Fibroblast of peridontal ligament (primary cell): ENCODE results near the gene ADRB2.
"Not testable (repeated sequence)": the region's sequence is repeated elsewhere in the genome, so short reads cannot be mapped to it uniquely, and the experiment has no call there.

Source experiments
- DNase-seq: peaks from one replicate; pipeline ENCODE4 v3.0.0-alpha.2; 2010; ENCODE audit errors: extremely low read depth

Gene ADRB2

DNA sequence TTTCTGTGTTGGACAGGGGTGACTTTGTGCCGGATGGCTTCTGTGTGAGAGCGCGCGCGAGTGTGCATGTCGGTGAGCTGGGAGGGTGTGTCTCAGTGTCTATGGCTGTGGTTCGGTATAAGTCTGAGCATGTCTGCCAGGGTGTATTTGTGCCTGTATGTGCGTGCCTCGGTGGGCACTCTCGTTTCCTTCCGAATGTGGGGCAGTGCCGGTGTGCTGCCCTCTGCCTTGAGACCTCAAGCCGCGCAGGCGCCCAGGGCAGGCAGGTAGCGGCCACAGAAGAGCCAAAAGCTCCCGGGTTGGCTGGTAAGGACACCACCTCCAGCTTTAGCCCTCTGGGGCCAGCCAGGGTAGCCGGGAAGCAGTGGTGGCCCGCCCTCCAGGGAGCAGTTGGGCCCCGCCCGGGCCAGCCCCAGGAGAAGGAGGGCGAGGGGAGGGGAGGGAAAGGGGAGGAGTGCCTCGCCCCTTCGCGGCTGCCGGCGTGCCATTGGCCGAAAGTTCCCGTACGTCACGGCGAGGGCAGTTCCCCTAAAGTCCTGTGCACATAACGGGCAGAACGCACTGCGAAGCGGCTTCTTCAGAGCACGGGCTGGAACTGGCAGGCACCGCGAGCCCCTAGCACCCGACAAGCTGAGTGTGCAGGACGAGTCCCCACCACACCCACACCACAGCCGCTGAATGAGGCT, at the start of gene ADRB2:
Gene ADRB2, plus strand, starts transcription at position 559 of the 686 bp plus-strand sequence. CDS start 221 bp downstream, outside the sequence.
- peak; percentile 81 for DNase-seq

- peak; percentile 76 for DNase-seq
These were observed 49.6 kb upstream of the ADRB2 start for GRCh38 chr5:148776780-148777179.

DNA sequence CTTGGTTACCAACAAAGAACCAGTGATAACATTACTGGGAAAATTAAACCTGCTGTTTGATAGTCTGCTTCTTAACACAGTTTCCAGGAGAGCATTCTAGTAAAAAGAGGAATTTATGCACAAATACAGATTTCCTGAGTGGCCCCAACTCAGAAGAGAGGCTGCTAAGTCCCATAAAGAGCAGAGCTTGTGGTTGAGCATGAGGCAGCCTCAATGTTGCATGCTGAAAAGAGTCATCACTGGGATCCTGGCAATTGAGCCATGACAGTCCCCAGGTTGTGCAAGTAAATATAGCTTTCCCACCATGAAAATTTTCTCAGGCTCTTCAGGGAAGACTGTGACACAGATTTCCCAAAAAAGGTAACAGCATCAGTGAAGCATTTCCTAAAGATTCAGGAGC, 47.5 kb upstream of the ADRB2 start:
- no peak for DNase-seq

GRCh38 chr5:148780711-148781110, 45.7 kb upstream of the ADRB2 start:
- DNase-seq, result no peak

- DNase-seq, result no peak
These were observed 44.6 kb upstream of the ADRB2 start for GRCh38 chr5:148781766-148782165.

GRCh38 chr5:148785223-148785622, 41.2 kb upstream of the ADRB2 start:
- DNase-seq, result no peak

- DNase-seq, result no peak
These were observed 40.0 kb upstream of the ADRB2 start for GRCh38 chr5:148786456-148786855.

DNA sequence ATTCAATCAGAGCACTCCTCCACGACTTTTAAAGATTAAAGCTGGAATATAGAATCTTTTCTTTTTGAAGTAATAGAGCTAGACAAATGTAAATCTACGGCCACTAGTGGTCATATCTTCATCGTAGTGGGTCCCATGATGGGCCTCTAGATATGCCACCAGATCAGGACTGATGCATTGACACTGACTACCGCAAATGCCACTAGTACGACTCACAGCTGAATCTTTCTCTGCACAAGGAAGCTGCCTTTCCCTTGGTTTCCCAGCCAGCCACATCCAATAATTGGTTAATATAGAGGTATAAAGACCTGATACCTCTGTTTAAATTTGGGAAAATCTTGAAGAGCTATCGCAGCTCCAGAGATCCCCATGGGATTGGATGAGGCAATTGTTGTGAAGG, 37.8 kb upstream of the ADRB2 start:
- no peak for DNase-seq

- no peak for DNase-seq
These were observed 35.7 kb upstream of the ADRB2 start for GRCh38 chr5:148790545-148791333.

DNA sequence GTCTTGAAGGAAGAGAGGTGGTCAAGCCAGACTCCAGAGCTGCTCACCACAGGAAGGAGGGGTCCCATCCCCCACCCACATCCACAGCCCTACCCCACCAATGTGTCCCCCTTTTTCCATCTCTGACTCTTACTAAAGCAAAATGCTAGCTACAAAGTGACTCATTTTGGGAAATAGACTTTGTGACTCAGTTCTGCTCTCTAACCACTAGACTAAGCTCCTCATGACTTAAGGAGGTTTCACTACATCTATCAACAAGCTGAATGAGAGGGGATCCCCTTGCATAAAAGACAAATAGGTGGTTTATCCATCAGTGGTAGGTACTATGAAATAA, 35.1 kb upstream of the ADRB2 start:
- no peak for DNase-seq

DNA sequence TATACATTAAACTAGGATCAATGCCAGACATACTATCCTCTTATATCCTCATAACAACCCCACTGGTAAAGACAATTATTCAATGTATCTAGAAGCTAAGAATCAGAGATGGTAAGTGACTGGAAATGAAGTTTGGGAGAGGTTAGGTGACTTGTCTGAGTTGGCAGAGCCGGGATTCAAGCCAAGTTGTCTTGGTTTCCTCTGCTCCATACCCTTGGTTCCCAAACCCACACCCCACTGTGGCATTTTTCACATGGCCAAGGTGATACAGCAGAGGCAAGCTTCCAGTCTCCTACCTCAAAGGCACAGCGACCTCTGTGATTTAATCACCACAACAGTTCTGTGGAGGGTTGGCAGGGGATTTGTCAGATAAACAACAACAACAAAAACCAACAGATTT, 34.7 kb upstream of the ADRB2 start:
- DNase-seq, result no peak

- no peak for DNase-seq
These were observed 33.7 kb upstream of the ADRB2 start for GRCh38 chr5:148792744-148793143.

DNA sequence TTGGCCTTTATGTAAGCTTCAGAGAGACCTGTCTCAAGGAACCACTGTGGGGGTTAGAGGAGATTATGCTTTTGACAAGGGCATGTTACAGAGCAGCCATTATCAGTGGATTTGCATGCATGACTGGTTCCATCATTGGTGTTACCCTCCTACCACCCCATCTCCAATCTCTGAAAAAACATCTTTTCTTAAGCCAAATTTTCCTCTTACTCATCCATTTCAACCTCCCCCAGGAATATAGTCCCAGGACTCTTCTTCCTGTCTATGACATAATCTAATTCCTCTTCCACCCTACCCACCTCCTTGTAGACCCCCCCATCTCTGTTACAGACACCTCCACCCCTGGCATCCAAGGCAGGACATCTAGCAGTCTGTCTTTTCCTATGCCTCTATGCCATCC, 33.1 kb upstream of the ADRB2 start:
- DNase-seq, result no peak

GRCh38 chr5:148794275-148794674, 32.1 kb upstream of the ADRB2 start:
- DNase-seq, result peak; percentile 73

DNA sequence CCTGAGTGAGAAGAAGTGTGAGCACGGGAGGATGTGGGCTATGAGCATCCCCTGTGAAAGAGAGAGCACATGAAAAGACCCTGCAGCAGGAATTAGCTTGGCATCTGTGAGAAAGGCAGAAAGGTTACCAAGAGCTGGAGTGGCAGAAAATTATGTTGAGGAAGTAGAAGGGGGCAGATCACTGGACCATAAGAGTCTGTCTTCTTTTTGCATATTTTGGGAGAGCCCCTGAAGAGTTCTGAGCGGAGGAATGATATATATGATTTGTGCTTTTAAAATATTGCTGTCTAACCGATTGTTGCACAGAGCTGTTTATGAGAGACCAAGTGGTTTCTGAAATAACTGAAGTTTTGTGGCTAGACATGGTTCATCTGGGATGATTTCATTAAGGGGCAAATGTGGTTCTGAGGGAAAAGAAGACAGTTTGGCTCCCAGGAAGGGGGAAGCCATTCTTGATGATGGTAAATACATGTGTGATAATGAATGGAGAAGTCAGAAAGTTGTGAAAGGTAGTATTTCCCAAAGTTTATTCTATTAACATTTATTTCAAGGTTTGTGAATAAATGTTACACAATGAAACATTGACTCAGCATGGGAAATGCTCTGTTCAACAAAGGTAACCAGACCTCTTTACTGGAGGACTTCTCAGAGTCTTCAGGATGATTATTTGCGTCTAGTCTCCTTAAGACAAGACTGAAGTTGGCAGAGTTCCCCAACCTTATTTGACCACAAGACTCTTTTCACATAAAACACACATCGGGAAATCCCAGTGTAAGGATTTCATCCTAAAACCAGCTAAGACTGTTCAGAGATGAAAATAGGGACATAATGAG, 31.5 kb upstream of the ADRB2 start:
- peak; percentile 74 for DNase-seq

GRCh38 chr5:148796936-148797335, 29.5 kb upstream of the ADRB2 start:
- DNase-seq, result no peak

- no peak for DNase-seq
These were observed 27.6 kb upstream of the ADRB2 start for GRCh38 chr5:148798786-148799185.

- DNase-seq, result no peak
These were observed 26.5 kb upstream of the ADRB2 start for GRCh38 chr5:148799737-148800527.

- DNase-seq, result no peak
These were observed 24.6 kb upstream of the ADRB2 start for GRCh38 chr5:148801682-148802276.

GRCh38 chr5:148803451-148803850, 23.0 kb upstream of the ADRB2 start:
- not testable (repeated sequence) for DNase-seq

DNA sequence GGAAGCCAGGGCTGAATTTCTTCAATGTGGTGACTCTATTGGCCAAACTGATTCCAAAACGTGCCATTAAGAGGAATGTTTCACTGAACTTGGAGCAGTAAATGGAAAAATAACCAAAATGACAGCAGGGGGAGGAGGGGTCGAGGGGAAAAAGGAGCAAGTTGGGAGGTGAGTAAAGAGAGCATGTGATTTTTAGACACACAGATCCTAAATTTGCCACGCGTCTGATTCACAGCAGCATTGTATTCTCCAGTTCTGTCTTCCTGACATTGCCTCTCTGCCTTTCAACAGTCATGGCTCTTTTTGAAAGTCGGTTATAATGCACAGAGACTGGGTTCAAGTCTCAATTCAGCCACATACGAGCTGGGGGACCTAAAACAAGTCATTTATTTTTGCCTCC, 22.0 kb upstream of the ADRB2 start:
- DNase-seq, result no peak
